GM12891 (cell line): ENCODE results near the gene WIF1.

Experiments used
- POLR2A ChIP-seq: IDR thresholded peaks from 2 replicates; pipeline ENCODE4 v1.6.1; 2011; ENCODE audit warnings: low read depth, low read length, control low read depth
- POLR2AphosphoS5 ChIP-seq: IDR thresholded peaks from 2 replicates; pipeline ENCODE4 v1.6.1; 2011; ENCODE audit warnings: low read depth, low read length, control low read depth
- TAF1 ChIP-seq: IDR thresholded peaks from 2 replicates; pipeline ENCODE4 v1.6.1; 2011; ENCODE audit warnings: low read depth, low read length, control low read depth

DNA sequence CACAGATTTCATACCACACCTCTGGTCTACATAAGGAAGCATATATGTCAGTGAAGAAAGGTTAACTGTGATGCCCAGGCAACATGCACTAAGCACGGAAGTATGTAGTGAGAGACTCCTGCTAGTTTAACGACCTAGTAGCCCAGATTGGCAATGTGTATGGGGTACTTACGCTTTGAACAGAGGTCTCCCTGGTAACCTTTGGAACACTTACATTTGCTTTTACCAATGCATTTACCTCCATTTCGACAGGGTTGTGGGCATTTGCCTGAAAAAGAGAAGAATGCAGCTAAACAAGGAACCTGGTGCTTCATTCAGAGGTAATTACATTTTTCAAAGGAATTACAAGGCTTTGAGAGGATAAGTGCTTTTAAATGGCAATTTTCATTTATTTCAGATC, 65.2 kb downstream of the WIF1 start:
- no peak for TF ChIP-seq TAF1
- TF ChIP-seq POLR2A, result no peak
- TF ChIP-seq POLR2AphosphoS5, result no peak
